Placental epithelial cell (primary cell): ENCODE measurements around the gene SCAMP5. TPM values are rescaled to one million over a fixed set of nuclear protein-coding genes. Genes with fewer than 3 reads are reported as not detected.

Source experiments
- small RNA-seq: library from RNA; depleted of rRNA; stranded (forward); fragments of <200 nt; gene quantifications from one replicate; pipeline ENCODE3, GENCODE V24; 2012
- total RNA-seq: library from RNA; depleted of rRNA; stranded (reverse); fragments of >200 nt; gene quantifications from 2 replicates; pipeline ENCODE4 v1.2.3, GENCODE V29; 2012

SCAMP5 gene
- total RNA-seq, result 0.39 and 0.87 TPM in 2 replicates

GRCh38 chr15:74995182-74995778 lies at the start of gene SCAMP5:
TSS of gene SCAMP5 (plus strand) at chr15:74995563. CDS start at chr15:75011840, 16,277 bp downstream.

GRCh38 chr15:74956648-74957475 lies 38.5 kb upstream of the SCAMP5 start, which contains the start of gene RPP25:
TSS of gene RPP25 (minus strand) at chr15:74956772. CDS start at chr15:74956583, 189 bp downstream.

DNA sequence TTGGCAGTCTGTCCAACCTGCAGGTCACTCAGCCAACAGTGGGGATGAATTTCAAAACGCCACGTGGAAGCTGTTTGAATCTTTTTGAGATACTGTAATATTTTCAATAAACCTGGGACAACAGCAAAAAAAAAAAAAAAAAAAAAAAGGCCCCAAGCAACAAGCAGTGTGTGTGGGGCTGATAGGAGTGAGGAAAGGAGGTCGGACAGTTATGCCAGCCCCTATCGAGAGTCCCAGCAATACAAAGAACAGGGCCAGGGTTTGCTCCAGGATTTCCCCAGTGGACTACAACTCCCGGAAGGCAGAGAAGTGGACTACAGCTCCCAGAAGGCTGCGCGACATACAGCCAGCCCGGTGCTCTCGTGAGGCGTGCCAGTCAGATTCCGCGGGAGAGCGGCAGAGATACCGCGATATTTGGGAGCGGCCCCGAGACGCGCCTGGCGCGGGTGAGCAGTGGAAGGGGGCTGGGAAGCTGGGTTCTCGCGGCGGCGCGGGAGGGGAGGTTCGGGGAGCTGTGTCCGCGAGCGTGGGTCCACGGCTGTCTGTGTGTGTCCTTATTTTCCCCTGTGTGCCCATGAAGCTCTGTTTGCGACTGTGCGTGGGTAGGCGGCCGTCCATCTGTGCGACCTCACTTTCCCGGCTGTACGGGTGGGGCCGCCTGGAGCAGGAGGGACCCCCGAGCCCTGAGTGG lies 28.0 kb downstream of the SCAMP5 start, which contains the start of gene PPCDC:
PPCDC (plus strand) TSS at position 410 of the 691 bp plus-strand sequence. CDS start 4,729 bp downstream, outside the sequence.

Small RNA genes lying within 50 kb of the gene (small RNA-seq; reads per million reads assigned to genes)
- gene AC015720.1 (not detected), gene RF00019 (not detected)

Other genes starting within 250 kb of the SCAMP5 start
- not detected in 2 replicates for gene CYP1A2, start 246.7 kb upstream of the SCAMP5 start, total RNA-seq
- gene CSK, start 213.5 kb upstream of the SCAMP5 start, total RNA-seq, result 20.3 and 27.1 TPM in 2 replicates
- 0.11 TPM in 1 of 2 replicates, not detected in the other for gene LMAN1L, start 182.7 kb upstream of the SCAMP5 start, total RNA-seq
- not detected in 2 replicates for gene CPLX3, start 168.9 kb upstream of the SCAMP5 start, total RNA-seq
- 6.3 and 8.2 TPM in 2 replicates for gene ULK3, start 152.4 kb upstream of the SCAMP5 start, total RNA-seq
- gene SCAMP2, start 122.2 kb upstream of the SCAMP5 start, total RNA-seq, result 29.8 and 54.7 TPM in 2 replicates
- 36.5 and 63.0 TPM in 2 replicates for gene MPI, start 105.5 kb upstream of the SCAMP5 start, total RNA-seq
- 30.1 and 31.4 TPM in 2 replicates for gene FAM219B, start 88.7 kb upstream of the SCAMP5 start, total RNA-seq
- gene COX5A, start 57.5 kb upstream of the SCAMP5 start, total RNA-seq, result 23.9 and 32.9 TPM in 2 replicates
- gene RPP25, start 38.8 kb upstream of the SCAMP5 start, total RNA-seq, result 0.98 and 2.0 TPM in 2 replicates
- 11.2 and 12.2 TPM in 2 replicates for gene PPCDC, start 28.0 kb downstream of the SCAMP5 start, total RNA-seq
- 13.1 and 14.5 TPM in 2 replicates for gene C15orf39, start 206.3 kb downstream of the SCAMP5 start, total RNA-seq